Left ventricle myocardium inferior (tissue), 1 donor: ENCODE measurements around the gene CDYL. TPM values are rescaled to one million over a fixed set of nuclear protein-coding genes. Genes with fewer than 3 reads are reported as not detected.

ENCODE experiments used
- DNase-seq: peaks from one replicate; pipeline ENCODE4 v3.0.0-alpha.2; 2020
- H3K27ac ChIP-seq: fragments of 200-600 bp; replicated peaks from 2 replicates; pipeline ENCODE4 v1.8.0; 2021
- H3K27me3 ChIP-seq: fragments of 200-600 bp; 2 replicates; pipeline ENCODE4 v1.8.0; 2021; ENCODE audit warnings: low read depth
- H3K36me3 ChIP-seq: fragments of 200-600 bp; 2 replicates; pipeline ENCODE4 v1.8.0; 2021
- H3K4me1 ChIP-seq: fragments of 200-600 bp; 2 replicates; pipeline ENCODE4 v1.8.0; 2021
- H3K4me3 ChIP-seq: fragments of 200-600 bp; 2 replicates; pipeline ENCODE4 v1.8.0; 2021; ENCODE audit warnings: mild to moderate bottlenecking, moderate library complexity
- H3K9me3 ChIP-seq: fragments of 200-600 bp; replicated peaks from 2 replicates; pipeline ENCODE4 v1.8.0; 2021
- CTCF ChIP-seq: fragments of 200-600 bp; IDR thresholded peaks from 2 replicates; pipeline ENCODE4 v1.8.0; 2021; ENCODE audit warnings: antibody characterized with exemption, mild to moderate bottlenecking, borderline replicate concordance
- intact Hi-C: fragments of 100-400 bp; cut with micrococcal nuclease; formaldehyde crosslinking; loops from one replicate; pipeline ENCODE4 v1.11.0; 2022
- total RNA-seq: library from RNA; stranded (reverse); fragmentation: NEBNext Ultra II Directional; extraction: Animal tissue kit (Norgen Biotek cat#: 25700); gene quantifications from one replicate; pipeline ENCODE4 v1.2.1, GENCODE V29; 2021
- donor health status: DM: no; HTN: yes; CAD: no; lungs with severe emphysema.

CDYL gene
- total RNA-seq, 1 donor from 2014 or later: 27.7 TPM

- Histone ChIP-seq H3K27me3 (no peaks in the 10 kb centered on the region), H3K27ac (no peak overlapping the region), H3K36me3 (no peaks in the 10 kb centered on the region), H3K9me3 (no peaks in the 10 kb centered on the region), H3K4me1 (peaks cover 23% of the 10 kb centered on the region), H3K4me3 (no peak overlapping the region)
- intact Hi-C loops: no loop called here
- no peak for TF ChIP-seq CTCF
- no peak for DNase-seq
Observed at GRCh38 chr6:4914420-4915159, 138.4 kb downstream of the CDYL start.

GRCh38 chr6:4916954-4917561 lies 140.9 kb downstream of the CDYL start:
- peaks cover 31% of the 10 kb centered on the region for H3K4me1 ChIP-seq
- no peak overlapping the region for H3K27ac ChIP-seq
- no peaks in the 10 kb centered on the region for H3K27me3 ChIP-seq
- no peak for DNase-seq
- no peaks in the 10 kb centered on the region for H3K9me3 ChIP-seq
- no peak for TF ChIP-seq CTCF
- intact Hi-C loops: no loop called here
- H3K36me3 ChIP-seq: no peaks in the 10 kb centered on the region
- no peak overlapping the region for H3K4me3 ChIP-seq

- Histone ChIP-seq H3K4me1 (peaks cover 11% of the 10 kb centered on the region), H3K9me3 (no peaks in the 10 kb centered on the region), H3K27me3 (no peaks in the 10 kb centered on the region), H3K36me3 (no peaks in the 10 kb centered on the region), H3K27ac (no peak overlapping the region), H3K4me3 (no peak overlapping the region)
- DNase-seq: no peak
- no peak for TF ChIP-seq CTCF
- intact Hi-C loops: no loop called here
Observed at GRCh38 chr6:4920914-4921410, 144.8 kb downstream of the CDYL start.

- no peak for DNase-seq
- intact Hi-C loops: no loop called here
Observed at GRCh38 chr6:4922488-4923037, 146.4 kb downstream of the CDYL start.

GRCh38 chr6:4923081-4923480 lies 146.9 kb downstream of the CDYL start:
- H3K36me3 ChIP-seq: no peaks in the 10 kb centered on the region
- DNase-seq: no peak
- H3K27ac ChIP-seq: no peak overlapping the region
- TF ChIP-seq CTCF: no peak
- H3K4me1 ChIP-seq: peaks cover 11% of the 10 kb centered on the region
- H3K4me3 ChIP-seq: no peak overlapping the region
- no peaks in the 10 kb centered on the region for H3K9me3 ChIP-seq
- H3K27me3 ChIP-seq: no peaks in the 10 kb centered on the region
- intact Hi-C loops: no loop called here

More at GRCh38 chr6:4922488-4923037, 146.4 kb downstream of the CDYL start:
- no peak overlapping the region for H3K4me3 ChIP-seq
- H3K9me3 ChIP-seq: no peaks in the 10 kb centered on the region
- no peaks in the 10 kb centered on the region for H3K36me3 ChIP-seq
- no peaks in the 10 kb centered on the region for H3K27me3 ChIP-seq
- peak overlapping the region; percentile 17 for H3K27ac ChIP-seq
- peaks cover 11% of the 10 kb centered on the region for H3K4me1 ChIP-seq
- TF ChIP-seq CTCF: no peak
